SU-DHL-6 (cell line): Measurements from ENCODE around the gene ACMSD.

Experiments used
- EZH2phosphoT487 ChIP-seq: fragments of 200-600 bp; sonication (generic), shearing (Covaris generic); conservative IDR thresholded peaks from 2 replicates; pipeline ENCODE4 v1.6.1; 2018; ENCODE audit warnings: mild to moderate bottlenecking, antibody characterized with exemption, low read length, moderate library complexity, mixed read lengths
- TF ChIP-seq, protein P1 (sequence below): fragments of 200-600 bp; sonication (generic); IDR thresholded peaks from one replicate; pipeline ENCODE4 v1.5.1; 2017; ENCODE audit warnings: antibody characterized with exemption, mild to moderate bottlenecking, low read length, moderate library complexity; ENCODE audit not compliant: insufficient read depth, poor library complexity, severe bottlenecking

DNA sequence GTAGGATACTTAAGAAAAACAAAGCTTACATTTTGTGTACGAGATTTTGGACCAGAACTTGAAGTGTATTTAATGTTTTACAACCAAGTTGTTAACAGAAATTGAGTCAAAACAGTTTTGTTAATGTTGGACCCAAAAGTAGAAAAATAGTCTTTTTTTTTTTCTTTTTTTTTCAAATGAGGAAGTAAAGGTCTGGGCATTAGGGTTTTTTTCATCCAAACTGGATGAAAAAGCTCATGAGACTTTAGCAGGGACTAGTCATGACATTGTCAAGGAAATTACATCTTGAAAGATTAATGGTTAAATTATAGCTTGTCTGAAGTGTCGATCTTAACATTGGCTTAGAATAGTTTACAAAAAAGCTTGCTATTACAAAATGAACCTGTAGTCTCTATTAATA is 112.5 kb downstream of the ACMSD start:
- TF ChIP-seq, protein P1, sequence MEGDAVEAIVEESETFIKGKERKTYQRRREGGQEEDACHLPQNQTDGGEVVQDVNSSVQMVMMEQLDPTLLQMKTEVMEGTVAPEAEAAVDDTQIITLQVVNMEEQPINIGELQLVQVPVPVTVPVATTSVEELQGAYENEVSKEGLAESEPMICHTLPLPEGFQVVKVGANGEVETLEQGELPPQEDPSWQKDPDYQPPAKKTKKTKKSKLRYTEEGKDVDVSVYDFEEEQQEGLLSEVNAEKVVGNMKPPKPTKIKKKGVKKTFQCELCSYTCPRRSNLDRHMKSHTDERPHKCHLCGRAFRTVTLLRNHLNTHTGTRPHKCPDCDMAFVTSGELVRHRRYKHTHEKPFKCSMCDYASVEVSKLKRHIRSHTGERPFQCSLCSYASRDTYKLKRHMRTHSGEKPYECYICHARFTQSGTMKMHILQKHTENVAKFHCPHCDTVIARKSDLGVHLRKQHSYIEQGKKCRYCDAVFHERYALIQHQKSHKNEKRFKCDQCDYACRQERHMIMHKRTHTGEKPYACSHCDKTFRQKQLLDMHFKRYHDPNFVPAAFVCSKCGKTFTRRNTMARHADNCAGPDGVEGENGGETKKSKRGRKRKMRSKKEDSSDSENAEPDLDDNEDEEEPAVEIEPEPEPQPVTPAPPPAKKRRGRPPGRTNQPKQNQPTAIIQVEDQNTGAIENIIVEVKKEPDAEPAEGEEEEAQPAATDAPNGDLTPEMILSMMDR = no peak
- no peak for TF ChIP-seq EZH2phosphoT487
